HepG2 (cell line): ENCODE measurements around the gene BMPR2. TPM values are rescaled to one million over a fixed set of nuclear protein-coding genes. Genes with fewer than 3 reads are reported as not detected.

ENCODE experiments used
- ATAC-seq: fragments of 200-7000 bp; cut with Tn5 transposase; 3 replicates; pipeline ENCODE4 v1.9.1; 2020; ENCODE audit warnings: mild to moderate bottlenecking, moderate library complexity
- BruUV-seq: library from RNA; stranded (reverse); fragments of 400-500 nt; replicated peaks from 2 replicates; lab custom pipeline; 2021; lab: Mats Ljungman, UMichigan
- CTCF ChIA-PET: fragments of 300-600 bp; formaldehyde crosslinking; extraction: SDS; loops from one replicate; lab custom pipeline; 2021; ENCODE audit warnings: low total read pairs, inconsistent platforms, low intra/inter-chr PET ratio; lab: Yijun Ruan, JAX
- POLR2A ChIA-PET: fragments of 350-600 bp; sonication (Branson Sonifier 250); formaldehyde crosslinking; loops from one replicate; lab custom pipeline; 2020; ENCODE audit warnings: antibody characterized with exemption, inconsistent platforms; lab: Yijun Ruan, JAX
- DNase-seq: peaks from one replicate; pipeline ENCODE4 v3.0.0-alpha.2; 2015; ENCODE audit warnings: low spot score
- FAIRE-seq: peaks from 3 replicates; lab custom pipeline; 2011; peaks lifted over from hg19 to GRCh38; lab: Jason Lieb, UNC
- H2AFZ ChIP-seq: one replicate; pipeline ENCODE4 v1.6.1; 2011; ENCODE audit warnings: low read length, inconsistent platforms
- H3K27ac ChIP-seq: fragments of 300-600 bp; 3 replicates; pipeline ENCODE4 v1.8.0; 2011; ENCODE audit warnings: mixed run types, mild to moderate bottlenecking, mixed read lengths, low read length, inconsistent platforms; ENCODE audit not compliant: insufficient read depth; ENCODE audit errors: extremely low read length
- H3K27me3 ChIP-seq, 2 experiments: fragments of 200-600 bp in 1 of 2; 2 replicates in 1 of 2; 3 replicates in 1 of 2; pipeline versions ENCODE4 v1.6.0 to v1.8.0; 2011; ENCODE audit warnings: low read length in 2 of 2, mild to moderate bottlenecking in 2 of 2, moderate library complexity in 2 of 2, inconsistent platforms in 1 of 2; ENCODE audit not compliant: insufficient read depth in 2 of 2, control insufficient read depth in 1 of 2
- H3K36me3 ChIP-seq, 2 experiments: fragments of 200-600 bp in 1 of 2; replicated peaks in 1 of 2; 2 replicates in 1 of 2; 3 replicates in 1 of 2; pipeline versions ENCODE4 v1.5.1 to v1.8.0; 2011; ENCODE audit warnings: low read length in 2 of 2, inconsistent platforms in 1 of 2; ENCODE audit not compliant: insufficient read depth in 2 of 2, control insufficient read depth in 1 of 2
- H3K4me1 ChIP-seq: 2 replicates; pipeline ENCODE4 v1.5.1; 2012; ENCODE audit warnings: low read length, inconsistent platforms; ENCODE audit not compliant: insufficient read depth
- H3K4me2 ChIP-seq: 2 replicates; pipeline ENCODE4 v1.6.0; 2011; ENCODE audit warnings: low read depth, low read length, inconsistent platforms
- H3K4me3 ChIP-seq, 3 experiments: fragments of 200-600 bp in 1 of 3; sonication (generic), shearing (Covaris generic) in 1 of 3; replicated peaks in 1 of 3; 2 replicates each; pipeline ENCODE4 v1.5.1; 2011 to 2016; ENCODE audit warnings: low read length in 3 of 3, inconsistent platforms in 2 of 3, low read depth in 2 of 3, mild to moderate bottlenecking in 2 of 3, control low read depth in 1 of 3, mixed read lengths in 1 of 3; ENCODE audit not compliant: insufficient read depth in 1 of 3
- H3K79me2 ChIP-seq: one replicate; pipeline ENCODE4 v1.6.1; 2011; ENCODE audit warnings: low read length, inconsistent platforms; ENCODE audit not compliant: insufficient read depth
- H3K9ac ChIP-seq: 2 replicates; pipeline ENCODE4 v1.6.0; 2011; ENCODE audit warnings: mild to moderate bottlenecking, low read depth, low read length, inconsistent platforms; ENCODE audit not compliant: insufficient read depth
- H3K9me3 ChIP-seq: 2 replicates; pipeline ENCODE4 v1.5.1; 2012; ENCODE audit warnings: mild to moderate bottlenecking, low read length
- H4K20me1 ChIP-seq: 2 replicates; pipeline ENCODE4 v1.6.0; 2011; ENCODE audit warnings: inconsistent platforms, mild to moderate bottlenecking, low read length, moderate library complexity; ENCODE audit not compliant: insufficient read depth
- KLF12 ChIP-seq: sonication (generic); formaldehyde crosslinking; IDR thresholded peaks from 2 replicates; pipeline ENCODE4 v1.4.0; 2020; ENCODE audit warnings: missing genetic modification reagents, borderline replicate concordance
- MED13 ChIP-seq: sonication (generic); formaldehyde crosslinking; IDR thresholded peaks from 2 replicates; pipeline ENCODE4 v1.5.0; 2020; ENCODE audit warnings: missing genetic modification reagents
- MXI1 ChIP-seq: IDR thresholded peaks from 3 replicates; pipeline ENCODE4 v1.6.1; 2012; ENCODE audit warnings: low read depth, low read length, inconsistent platforms, borderline replicate concordance
- PHB2 ChIP-seq: fragments of 450-650 bp; IDR thresholded peaks from 2 replicates; pipeline ENCODE4 v1.6.1; 2018; ENCODE audit not compliant: partially characterized antibody
- ZNF180 ChIP-seq: sonication (generic); formaldehyde crosslinking; IDR thresholded peaks from 2 replicates; pipeline ENCODE4 v1.4.0; 2020; ENCODE audit warnings: low read depth, missing genetic modification reagents, borderline replicate concordance
- ZNF749 ChIP-seq: sonication (generic); formaldehyde crosslinking; IDR thresholded peaks from 2 replicates; pipeline ENCODE4 v1.8.0; 2022; ENCODE audit warnings: mild to moderate bottlenecking, missing genetic modification reagents, moderate library complexity, borderline replicate concordance
- ZNF792 ChIP-seq: IDR thresholded peaks from 2 replicates; pipeline ENCODE4 v1.6.1; 2016
- WGBS: methylation state at CpG from one replicate; pipeline ENCODE4 v1.1.6; 2017; ENCODE audit warnings: low lambda C conversion rate; 5-methylcytosine and 5-hydroxymethylcytosine counted together
- in situ Hi-C: cut with HindIII; loops from 2 replicates; pipeline ENCODE4 v1.10.0; 2017; ENCODE audit warnings: low pct_unique_long_range_greater_than_20kb; ENCODE audit not compliant: extremely low pct_ligation_motif_present
- intact Hi-C: fragments of 100-400 bp; cut with micrococcal nuclease; formaldehyde crosslinking; loops from one replicate; pipeline ENCODE4 v1.10.0; 2022; ENCODE audit not compliant: unreplicated experiment
- polyA plus RNA-seq, 8 experiments: library from polyadenylated mRNA; depleted of rRNA in 3 of 8; stranded (reverse) in 7 of 8; unstranded in 1 of 8; fragments of >200 nt; fragmentation: Illumina TruSeq in 4 of 8; extraction: Trizol in 4 of 8; gene quantifications; 2 replicates each; pipeline versions ENCODE4 v1.2.1 to v1.2.3, GENCODE V29; 2011 to 2016; ENCODE audit warnings: low read depth in 4 of 8, missing spikeins in 1 of 8, mixed read lengths in 1 of 8; ENCODE audit not compliant: insufficient read depth in 1 of 8
- total RNA-seq, 5 experiments: library from RNA; depleted of rRNA; stranded (reverse); fragments of >200 nt; fragmentation: Illumina TruSeq; extraction: Trizol; gene quantifications; 2 replicates each; pipeline ENCODE4 v1.2.3, GENCODE V29; 2016; ENCODE audit warnings: low read depth in 1 of 5
- TF ChIP-seq, protein P1 (sequence below): sonication (generic); formaldehyde crosslinking; IDR thresholded peaks from 2 replicates; pipeline ENCODE4 v1.5.1; 2020; ENCODE audit warnings: mild to moderate bottlenecking, missing genetic modification reagents, moderate library complexity
- TF ChIP-seq, protein P2 (sequence below): sonication (generic); formaldehyde crosslinking; IDR thresholded peaks from 2 replicates; pipeline ENCODE4 v1.5.0; 2020; ENCODE audit warnings: mild to moderate bottlenecking, low read depth, missing genetic modification reagents, borderline replicate concordance
- TF ChIP-seq, protein P3 (sequence below): sonication (generic); formaldehyde crosslinking; IDR thresholded peaks from 2 replicates; pipeline ENCODE4 v1.4.0; 2020; ENCODE audit warnings: missing genetic modification reagents, borderline replicate concordance
- TF ChIP-seq, protein P4 (sequence below): sonication (generic); formaldehyde crosslinking; conservative IDR thresholded peaks from 2 replicates; pipeline ENCODE4 v1.4.0; 2020; ENCODE audit warnings: mild to moderate bottlenecking, missing genetic modification reagents, moderate library complexity

Gene BMPR2
- total and polyA plus RNA-seq, 2 of the 13 experiments (the other 11 are each of a cell fraction or from before 2014, with no cell fraction given) = 5.5 to 10.3 TPM

DNA sequence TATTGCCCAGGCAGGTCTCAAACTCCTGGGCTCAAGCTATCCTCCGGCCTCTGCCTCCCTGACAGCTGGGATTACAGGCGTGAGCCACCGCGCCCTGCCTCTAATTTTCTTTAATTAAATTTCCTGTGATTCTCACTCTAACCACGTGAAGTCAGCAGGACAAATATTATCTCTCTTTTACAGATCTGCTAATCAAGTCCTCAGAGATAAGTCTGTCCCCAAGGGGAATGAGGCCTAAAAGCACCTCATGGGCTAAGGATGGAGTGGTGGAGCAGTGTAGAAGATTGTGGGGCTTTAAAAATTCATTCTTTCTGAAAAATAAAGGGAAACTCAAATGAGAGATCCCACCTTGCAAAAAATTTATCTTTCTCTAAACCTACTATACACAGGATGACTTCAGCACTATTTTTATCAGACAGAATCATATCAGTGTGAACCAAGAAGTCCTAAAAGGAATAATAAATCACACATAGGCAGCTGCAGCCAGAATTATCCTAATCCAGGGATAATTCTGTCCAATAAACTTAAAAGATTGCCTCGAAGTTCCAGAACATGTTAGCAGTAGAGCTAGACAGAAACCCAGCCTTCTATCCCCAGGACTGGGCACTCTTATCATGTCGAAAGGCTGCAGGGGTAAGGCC is 38.3 kb upstream of the BMPR2 start (continued):
- TF ChIP-seq, protein P1, sequence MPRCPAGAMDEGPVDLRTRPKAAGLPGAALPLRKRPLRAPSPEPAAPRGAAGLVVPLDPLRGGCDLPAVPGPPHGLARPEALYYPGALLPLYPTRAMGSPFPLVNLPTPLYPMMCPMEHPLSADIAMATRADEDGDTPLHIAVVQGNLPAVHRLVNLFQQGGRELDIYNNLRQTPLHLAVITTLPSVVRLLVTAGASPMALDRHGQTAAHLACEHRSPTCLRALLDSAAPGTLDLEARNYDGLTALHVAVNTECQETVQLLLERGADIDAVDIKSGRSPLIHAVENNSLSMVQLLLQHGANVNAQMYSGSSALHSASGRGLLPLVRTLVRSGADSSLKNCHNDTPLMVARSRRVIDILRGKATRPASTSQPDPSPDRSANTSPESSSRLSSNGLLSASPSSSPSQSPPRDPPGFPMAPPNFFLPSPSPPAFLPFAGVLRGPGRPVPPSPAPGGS = no peak
- TF ChIP-seq ZNF180 = no peak
- no peak for TF ChIP-seq KLF12 (CRISPR knock-in tag)
- no peak for TF ChIP-seq MED13 (CRISPR knock-in tag)
- TF ChIP-seq, protein P2, sequence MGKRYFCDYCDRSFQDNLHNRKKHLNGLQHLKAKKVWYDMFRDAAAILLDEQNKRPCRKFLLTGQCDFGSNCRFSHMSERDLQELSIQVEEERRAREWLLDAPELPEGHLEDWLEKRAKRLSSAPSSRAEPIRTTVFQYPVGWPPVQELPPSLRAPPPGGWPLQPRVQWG (CRISPR knock-in tag) = no peak

DNA sequence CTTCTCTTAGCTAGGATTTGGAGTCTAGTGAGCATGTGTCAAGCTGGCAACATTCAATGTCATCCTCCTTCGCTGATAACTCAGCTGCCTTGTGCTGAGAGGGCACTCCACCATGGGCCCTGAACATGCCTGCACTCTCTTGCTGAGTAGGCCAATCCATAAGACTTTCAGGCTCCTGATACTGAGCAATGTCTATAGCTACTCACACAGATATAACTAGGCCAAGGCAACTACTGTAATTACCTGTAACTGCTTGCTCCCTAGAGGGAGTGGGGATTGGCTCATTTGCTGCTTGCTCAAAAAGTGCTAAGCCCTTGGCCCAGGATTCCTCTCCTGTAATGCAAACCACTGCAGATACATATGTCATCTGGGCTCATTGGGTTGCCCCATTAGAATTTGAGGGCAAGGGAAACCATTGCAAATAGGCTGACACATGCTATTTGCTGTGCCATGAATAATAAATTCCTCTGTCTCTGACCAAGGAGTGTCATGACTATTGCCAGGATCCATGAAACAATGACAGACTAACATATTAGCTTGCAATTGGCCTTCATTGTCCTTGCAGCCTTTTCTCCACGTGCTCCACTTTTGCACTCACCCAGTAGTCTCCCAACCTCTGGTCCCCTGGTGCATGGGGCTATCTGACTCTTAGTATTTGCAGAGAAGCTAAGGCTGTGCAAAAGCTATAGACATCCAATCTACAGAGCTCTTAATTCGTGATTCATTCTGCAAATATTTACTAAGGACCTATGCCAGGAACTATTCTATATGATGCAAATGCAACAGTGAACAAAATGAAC is 36.9 kb upstream of the BMPR2 start:
- Histone ChIP-seq H3K9me3 (no peaks in the 10 kb centered on the region), H4K20me1 (no peaks in the 10 kb centered on the region), H3K27ac (no peak overlapping the region), H2AFZ (no peak overlapping the region), H3K4me2 (no peak overlapping the region), H3K4me1 (peaks cover 9% of the 10 kb centered on the region), H3K4me3 (no peak overlapping the region), H3K36me3 (no peaks in the 10 kb centered on the region), H3K79me2 (no peaks in the 10 kb centered on the region), H3K27me3 (no peaks in the 10 kb centered on the region), H3K9ac (no peak overlapping the region)
- DNase-seq = peak; percentile 87
- peak; percentile 95 for ATAC-seq
- in situ Hi-C loops (no loop called here), intact Hi-C loops (no loop called here)
- peak; percentile 68 for FAIRE-seq
- no TSS peak for BruUV-seq
- WGBS = 33% methylated on average over 3 of the region's 3 CpGs
- ChIA-PET POLR2A (interaction anchor here (1.0 kb wide), 2 partner anchors 29 to 37 kb away, joined by 3 read pairs; partner anchors contain the start of gene BMPR2), CTCF (no interaction called here)
- TF ChIP-seq PHB2 (no peak), ZNF792 (CRISPR knock-in tag) (peak; percentile 57; the same call in 1 of the 2 replicates), ZNF749 (CRISPR knock-in tag) (no peak), MXI1 (peak; percentile 61; the same call in 1 of the 3 replicates)
- TF ChIP-seq, protein P3, sequence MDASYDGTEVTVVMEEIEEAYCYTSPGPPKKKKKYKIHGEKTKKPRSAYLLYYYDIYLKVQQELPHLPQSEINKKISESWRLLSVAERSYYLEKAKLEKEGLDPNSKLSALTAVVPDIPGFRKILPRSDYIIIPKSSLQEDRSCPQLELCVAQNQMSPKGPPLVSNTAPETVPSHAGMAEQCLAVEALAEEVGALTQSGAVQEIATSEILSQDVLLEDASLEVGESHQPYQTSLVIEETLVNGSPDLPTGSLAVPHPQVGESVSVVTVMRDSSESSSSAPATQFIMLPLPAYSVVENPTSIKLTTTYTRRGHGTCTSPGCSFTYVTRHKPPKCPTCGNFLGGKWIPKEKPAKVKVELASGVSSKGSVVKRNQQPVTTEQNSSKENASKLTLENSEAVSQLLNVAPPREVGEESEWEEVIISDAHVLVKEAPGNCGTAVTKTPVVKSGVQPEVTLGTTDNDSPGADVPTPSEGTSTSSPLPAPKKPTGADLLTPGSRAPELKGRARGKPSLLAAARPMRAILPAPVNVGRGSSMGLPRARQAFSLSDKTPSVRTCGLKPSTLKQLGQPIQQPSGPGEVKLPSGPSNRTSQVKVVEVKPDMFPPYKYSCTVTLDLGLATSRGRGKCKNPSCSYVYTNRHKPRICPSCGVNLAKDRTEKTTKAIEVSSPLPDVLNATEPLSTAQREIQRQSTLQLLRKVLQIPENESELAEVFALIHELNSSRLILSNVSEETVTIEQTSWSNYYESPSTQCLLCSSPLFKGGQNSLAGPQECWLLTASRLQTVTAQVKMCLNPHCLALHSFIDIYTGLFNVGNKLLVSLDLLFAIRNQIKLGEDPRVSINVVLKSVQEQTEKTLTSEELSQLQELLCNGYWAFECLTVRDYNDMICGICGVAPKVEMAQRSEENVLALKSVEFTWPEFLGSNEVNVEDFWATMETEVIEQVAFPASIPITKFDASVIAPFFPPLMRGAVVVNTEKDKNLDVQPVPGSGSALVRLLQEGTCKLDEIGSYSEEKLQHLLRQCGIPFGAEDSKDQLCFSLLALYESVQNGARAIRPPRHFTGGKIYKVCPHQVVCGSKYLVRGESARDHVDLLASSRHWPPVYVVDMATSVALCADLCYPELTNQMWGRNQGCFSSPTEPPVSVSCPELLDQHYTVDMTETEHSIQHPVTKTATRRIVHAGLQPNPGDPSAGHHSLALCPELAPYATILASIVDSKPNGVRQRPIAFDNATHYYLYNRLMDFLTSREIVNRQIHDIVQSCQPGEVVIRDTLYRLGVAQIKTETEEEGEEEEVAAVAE (CRISPR knock-in tag) = peak; percentile 58; the same call in 1 of the 2 replicates
- TF ChIP-seq, protein P4, sequence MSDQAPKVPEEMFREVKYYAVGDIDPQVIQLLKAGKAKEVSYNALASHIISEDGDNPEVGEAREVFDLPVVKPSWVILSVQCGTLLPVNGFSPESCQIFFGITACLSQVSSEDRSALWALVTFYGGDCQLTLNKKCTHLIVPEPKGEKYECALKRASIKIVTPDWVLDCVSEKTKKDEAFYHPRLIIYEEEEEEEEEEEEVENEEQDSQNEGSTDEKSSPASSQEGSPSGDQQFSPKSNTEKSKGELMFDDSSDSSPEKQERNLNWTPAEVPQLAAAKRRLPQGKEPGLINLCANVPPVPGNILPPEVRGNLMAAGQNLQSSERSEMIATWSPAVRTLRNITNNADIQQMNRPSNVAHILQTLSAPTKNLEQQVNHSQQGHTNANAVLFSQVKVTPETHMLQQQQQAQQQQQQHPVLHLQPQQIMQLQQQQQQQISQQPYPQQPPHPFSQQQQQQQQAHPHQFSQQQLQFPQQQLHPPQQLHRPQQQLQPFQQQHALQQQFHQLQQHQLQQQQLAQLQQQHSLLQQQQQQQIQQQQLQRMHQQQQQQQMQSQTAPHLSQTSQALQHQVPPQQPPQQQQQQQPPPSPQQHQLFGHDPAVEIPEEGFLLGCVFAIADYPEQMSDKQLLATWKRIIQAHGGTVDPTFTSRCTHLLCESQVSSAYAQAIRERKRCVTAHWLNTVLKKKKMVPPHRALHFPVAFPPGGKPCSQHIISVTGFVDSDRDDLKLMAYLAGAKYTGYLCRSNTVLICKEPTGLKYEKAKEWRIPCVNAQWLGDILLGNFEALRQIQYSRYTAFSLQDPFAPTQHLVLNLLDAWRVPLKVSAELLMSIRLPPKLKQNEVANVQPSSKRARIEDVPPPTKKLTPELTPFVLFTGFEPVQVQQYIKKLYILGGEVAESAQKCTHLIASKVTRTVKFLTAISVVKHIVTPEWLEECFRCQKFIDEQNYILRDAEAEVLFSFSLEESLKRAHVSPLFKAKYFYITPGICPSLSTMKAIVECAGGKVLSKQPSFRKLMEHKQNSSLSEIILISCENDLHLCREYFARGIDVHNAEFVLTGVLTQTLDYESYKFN (CRISPR knock-in tag) = 0 out of 2 replicates have a peak, but pooled peaks have one; percentile 20
